ENCODE measurements around the gene ADAT3.

The ADAT3 gene

GRCh38 chr19:1956868-1957492 lies 51.8 kb downstream of the ADAT3 start:
- no peak overlapping the region for H3K27ac ChIP-seq
- no peak overlapping the region for H3K4me3 ChIP-seq
- DNase-seq (ENCODE audit: low spot score): no peak
- no peak for TF ChIP-seq CTCF (IDR thresholded peaks at IDR 0.05)

- no peak for TF ChIP-seq CTCF (IDR thresholded peaks at IDR 0.05)
- DNase-seq (ENCODE audit: low spot score): no peak
- Histone ChIP-seq H3K4me3 (no peak overlapping the region), H3K27ac (no peak overlapping the region)
These were observed 52.5 kb downstream of the ADAT3 start for GRCh38 chr19:1957562-1958248.

- no peak for DNase-seq (ENCODE audit: low spot score)
- H3K27ac ChIP-seq: no peak overlapping the region
- no peak for TF ChIP-seq CTCF (IDR thresholded peaks at IDR 0.05)
These were observed 54.9 kb downstream of the ADAT3 start for GRCh38 chr19:1959928-1960589.

GRCh38 chr19:1961000-1961883 lies 56.0 kb downstream of the ADAT3 start:
- H3K4me3 ChIP-seq: no peak overlapping the region
- no peak for DNase-seq (ENCODE audit: low spot score)
- H3K27ac ChIP-seq: no peak overlapping the region
- no peak for TF ChIP-seq CTCF (IDR thresholded peaks at IDR 0.05)

More at GRCh38 chr19:1959928-1960589, 54.9 kb downstream of the ADAT3 start:
- no peak overlapping the region for H3K4me3 ChIP-seq

- DNase-seq (ENCODE audit: low spot score): no peak
- H3K4me3 ChIP-seq: no peak overlapping the region
- TF ChIP-seq CTCF (IDR thresholded peaks at IDR 0.05): no peak
- no peak overlapping the region for H3K27ac ChIP-seq
These were observed 57.5 kb downstream of the ADAT3 start for GRCh38 chr19:1962674-1963073.
